Ureter (tissue), 1 donor: ENCODE data around the gene FASTK. TPM values are rescaled to one million over a fixed set of nuclear protein-coding genes. Genes with fewer than 3 reads are reported as not detected.

Experiments used
- DNase-seq: peaks from one replicate; pipeline ENCODE4 v3.0.0-alpha.2; 2020; ENCODE audit warnings: low spot score
- total RNA-seq: library from RNA; stranded (reverse); gene quantifications from one replicate; pipeline ENCODE4 v1.2.4, GENCODE V29; 2023
- donor health status: DM: yes; HTN: yes; CAD: no.

FASTK gene
- total RNA-seq, 1 donor from 2014 or later = 91.7 TPM

DNA sequence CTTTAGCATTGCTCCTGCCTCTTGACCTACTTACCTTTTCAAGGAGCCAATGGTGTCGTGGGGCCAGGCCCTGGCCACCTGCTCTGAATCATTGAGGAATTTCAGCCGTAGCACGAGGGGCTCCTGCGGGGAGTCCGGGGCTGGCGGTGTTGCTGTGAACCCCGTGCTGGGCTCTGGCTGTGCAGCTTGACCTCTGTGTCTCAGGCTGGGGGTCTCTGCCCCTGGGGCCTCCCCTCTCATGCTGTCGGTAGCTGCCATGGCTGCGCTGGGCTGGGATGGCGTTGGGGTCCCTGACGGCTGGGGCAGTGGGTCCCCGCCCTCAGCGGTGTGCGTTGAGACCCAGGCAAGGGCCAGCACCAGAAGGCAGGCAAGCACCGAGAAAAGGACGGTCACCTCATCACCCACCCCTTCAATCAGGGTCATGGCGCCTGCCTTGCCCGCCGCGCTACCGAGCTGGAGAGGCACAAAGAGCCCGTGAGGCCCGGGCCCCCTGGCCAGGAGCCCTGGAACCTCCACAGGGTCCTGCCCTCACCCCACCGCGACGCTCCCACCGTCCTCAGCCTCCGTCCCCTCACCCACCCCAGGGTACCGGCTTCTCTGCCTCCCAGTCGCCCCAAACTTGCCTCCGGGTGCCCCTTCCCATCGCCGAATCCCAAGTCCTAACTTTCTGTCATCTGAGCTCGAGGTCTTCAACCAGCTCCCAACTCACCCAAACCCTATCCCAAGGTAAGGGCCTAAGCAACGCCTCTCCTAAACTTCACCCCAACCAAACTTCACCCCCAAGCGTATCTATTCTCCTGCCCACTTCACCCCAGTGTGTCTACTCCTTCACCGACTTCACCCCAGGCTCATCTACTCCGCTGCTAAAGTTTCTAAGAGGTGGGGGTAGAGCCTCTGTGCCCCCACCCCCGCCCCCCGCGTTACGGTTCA lies 1.8 kb upstream of the FASTK start:
- no peak for DNase-seq

DNA sequence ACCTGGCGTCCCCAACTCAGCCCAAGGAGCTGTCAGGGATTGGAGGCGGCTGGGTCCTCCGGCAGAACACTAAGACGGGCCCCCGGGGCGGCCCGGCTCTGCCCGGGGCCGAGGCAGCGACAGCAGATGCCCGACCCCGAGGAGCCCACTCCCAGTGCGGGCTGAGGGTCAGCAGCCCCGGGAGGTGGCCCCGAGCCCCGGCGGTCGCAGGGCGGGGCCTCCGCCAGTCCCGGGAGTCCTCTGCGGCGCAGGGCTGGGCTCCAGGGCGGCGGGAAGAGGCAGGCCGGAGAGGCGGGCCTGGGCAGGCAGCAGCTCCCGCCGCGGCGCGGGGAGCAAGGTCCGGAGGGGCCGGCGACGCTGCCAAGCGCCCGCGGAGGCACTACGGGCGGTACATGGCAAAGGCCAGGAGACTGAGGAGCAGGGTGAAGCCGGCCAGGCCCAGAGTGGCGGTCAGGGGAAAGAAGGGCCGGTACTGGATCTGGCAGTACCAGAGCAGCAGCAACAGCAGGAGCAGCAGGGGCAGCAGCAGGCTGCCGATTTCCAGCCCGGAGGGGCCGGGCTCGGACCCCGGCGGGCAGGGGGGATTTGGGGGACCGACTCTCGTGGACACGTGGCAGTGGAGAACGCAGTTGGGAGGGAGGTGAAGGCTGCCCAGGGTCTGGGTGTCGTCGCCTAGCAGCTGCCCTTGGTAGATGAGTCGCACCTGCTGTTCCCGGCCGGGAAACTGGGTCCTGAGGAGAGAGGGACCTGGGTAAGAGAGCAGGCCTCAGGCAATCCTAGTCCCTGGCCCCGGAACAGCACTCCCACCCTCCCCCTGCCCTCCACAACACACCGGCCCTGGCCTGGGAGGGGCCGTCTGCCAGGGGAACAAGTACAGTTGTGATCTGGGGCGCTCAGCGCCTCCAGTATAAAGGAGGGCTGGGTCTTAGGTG lies 827 bp upstream of the FASTK start:
- DNase-seq = no peak

DNA sequence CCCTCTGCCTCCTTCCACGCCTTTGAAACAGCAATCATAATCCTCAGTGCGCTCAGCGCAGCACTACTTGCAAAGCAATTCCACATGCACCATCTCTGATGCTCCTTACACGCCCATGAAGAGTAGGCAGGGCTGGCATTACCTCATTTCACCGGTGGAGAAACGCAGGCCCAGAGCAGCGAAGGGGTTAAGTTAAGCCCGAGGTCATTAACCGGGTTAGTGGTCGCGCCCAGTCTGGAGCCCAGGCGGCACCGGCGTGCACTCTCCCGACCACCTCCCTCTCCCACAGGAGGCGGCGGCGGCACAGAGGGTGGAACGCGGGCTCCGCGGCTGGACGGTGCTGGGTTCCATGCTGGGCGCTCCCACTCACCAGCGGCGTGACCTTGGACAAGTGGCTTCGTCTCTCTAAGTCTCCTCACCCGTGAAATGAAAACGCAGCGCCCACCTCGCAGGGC lies 515 bp downstream of the FASTK start:
- no peak for DNase-seq

DNA sequence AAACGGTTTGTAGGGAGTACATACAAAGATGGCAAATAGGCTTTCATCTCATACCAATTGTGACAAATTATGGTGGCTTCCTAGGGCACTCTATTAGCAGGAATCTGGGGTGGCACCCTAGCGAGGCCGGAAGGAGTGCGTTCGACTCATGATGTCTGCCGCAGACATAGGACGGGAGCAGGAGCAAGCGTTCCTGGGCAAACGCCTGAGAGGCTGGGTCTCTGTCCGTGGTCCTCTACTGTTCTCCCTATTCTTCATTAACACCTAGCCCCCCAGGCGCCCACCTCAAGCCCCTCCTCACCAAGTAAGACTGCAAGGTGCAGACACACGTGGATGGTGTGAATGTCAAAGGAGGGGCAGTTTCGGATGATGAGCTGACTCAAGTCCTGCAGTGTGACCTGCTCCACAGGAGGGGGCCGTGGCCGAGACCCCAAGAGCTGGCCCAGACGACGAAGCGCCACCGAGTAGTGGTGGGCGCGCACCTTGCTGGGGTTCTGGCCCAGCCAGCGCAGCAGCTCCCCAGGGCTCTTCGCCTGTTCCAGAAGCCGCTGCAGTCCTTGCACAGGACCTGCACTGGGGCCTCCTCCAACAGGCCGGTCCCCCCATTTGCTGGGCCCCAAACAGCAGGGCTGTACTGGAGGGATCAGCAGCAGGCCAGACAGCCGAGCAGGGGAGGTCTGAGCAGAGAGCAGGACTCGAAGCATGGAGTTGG lies 1.3 kb downstream of the FASTK start:
- no peak for DNase-seq

DNA sequence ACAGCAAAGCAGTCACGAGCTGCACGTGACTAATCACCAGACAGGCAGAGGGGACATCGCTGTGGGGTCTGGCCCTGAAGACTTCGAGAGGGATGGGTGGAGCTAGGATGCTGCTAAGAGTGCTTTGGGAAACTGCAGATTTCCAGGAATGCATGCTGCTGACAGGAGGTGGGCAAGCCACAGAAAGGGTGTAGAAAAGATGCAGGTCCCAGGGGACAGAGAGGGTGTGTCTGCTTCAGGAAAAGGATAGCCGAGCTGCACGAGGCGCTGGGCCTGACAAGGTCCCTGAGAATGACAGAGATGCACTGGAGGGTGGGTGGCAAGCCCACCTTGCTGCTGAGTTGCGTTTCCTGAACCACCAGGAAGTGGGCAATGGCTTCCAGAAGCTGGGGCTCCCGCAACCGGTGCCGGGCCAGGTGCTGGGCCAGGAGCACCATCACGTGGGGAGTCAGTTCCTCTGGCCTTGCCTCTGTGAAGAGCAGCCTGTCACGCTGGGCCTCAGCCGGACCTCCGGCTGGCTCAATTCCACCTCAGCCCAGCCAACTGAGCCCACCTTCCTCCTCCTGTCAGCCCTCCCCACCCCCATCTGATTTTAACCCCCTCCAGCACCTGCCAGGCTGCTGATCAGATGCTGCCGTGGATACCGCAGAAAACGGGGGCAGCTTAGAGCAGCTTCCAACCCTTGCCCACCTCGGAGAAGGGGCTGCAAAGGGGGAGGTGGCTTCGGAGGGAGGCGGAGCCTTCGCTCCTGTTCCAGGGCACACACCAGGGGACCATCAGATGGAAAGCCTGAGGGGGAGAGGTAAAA lies 2.2 kb downstream of the FASTK start:
- no peak for DNase-seq

DNA sequence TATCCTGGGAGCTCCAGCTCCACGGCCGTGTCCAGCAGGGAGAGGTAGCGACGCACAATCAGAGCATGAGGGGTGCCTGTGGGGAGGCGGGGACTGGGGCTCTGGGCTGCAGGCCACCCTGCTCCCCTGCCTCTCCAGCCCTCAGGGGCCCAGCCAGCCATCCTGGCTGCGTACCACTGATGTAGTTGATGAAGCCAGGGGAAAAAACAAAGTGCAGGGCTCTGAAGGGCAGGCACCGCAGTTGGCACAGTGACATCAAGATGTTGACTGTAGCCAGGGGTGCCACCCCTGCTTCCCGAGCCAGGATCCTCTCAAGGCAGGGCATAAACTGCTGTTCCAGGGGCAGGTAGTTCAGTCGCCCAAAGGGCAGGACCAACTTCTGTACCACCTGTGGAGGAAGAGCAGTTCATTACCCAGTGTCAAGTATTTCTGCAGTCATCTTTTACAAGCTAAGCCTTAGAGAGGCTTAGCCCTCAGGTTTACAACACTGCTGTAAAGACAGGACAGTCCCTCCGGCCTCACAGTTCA lies 2.8 kb downstream of the FASTK start:
- DNase-seq = no peak

DNA sequence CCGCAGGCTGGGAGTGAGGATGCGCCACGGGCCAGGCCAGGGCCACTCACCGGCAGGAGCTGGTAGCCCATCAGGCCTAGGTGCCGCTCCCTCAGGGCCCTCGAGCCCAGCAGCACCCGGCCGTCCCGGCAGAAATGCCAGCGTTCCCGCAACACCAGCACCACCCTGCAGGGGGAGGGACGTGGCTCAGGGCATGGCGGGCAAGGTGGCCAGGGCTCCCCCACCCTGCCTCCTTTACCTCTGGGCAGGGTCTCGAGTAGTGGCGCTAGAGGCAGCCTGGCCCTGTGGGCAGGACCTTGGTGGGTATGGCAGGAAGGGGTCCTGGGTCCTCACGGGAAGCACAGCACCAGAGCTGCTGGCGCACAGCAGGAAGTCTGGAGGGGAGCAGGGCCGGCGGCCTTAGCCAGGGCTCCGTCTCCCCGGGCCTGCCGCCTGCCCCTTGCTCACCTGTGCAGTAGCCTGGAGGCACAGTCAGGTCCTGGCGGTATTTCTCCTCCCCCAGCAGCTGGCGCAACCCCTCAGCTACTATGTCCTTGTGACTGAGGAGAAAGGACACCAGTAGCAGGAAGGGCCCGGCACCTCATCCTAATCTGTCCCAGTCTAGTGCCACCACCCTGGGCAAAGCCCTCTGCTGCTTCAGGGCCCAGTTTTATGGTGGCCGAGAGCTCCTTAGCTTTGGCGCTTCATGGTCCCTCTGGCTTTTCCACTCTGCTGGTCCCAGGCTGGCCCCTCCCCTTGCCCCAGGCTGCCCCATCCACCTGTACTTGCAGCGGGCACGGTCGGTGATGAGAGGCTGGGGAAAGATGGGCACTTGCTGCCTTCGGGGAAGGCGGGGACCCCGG lies 3.5 kb downstream of the FASTK start:
- no peak for DNase-seq

DNA sequence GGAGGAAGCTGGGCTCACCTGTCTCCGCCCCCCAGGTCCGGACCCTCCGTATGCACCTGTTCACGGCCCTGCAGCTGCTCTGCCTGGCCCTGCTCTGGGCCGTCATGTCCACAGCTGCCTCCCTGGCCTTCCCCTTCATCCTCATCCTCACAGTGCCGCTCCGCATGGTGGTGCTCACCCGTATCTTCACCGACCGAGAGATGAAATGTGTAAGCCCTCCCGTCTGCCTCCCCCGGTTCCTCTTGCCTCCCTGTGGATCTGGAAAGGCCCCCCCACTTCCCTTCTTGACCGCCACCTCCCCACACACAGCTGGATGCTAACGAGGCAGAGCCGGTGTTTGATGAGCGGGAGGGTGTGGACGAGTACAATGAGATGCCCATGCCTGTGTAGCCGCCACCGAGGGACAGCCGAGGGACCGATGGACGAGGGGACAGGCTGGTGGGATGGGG lies 4.6 kb downstream of the FASTK start:
- DNase-seq = no peak

DNA sequence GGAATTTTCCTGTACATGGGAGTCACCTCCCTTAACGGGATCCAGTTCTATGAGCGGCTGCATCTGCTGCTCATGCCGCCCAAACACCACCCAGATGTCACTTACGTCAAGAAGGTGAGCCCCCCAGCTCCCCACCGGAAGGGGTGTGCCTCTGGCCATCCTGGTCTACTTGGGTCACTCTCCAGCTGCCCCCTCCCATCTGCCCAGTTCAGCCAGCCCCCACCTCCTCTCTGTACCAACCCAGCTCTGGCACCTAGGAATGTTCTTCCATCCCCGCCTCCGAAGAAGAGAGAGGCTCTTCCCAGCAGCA lies 5.0 kb downstream of the FASTK start:
- DNase-seq = no peak

DNA sequence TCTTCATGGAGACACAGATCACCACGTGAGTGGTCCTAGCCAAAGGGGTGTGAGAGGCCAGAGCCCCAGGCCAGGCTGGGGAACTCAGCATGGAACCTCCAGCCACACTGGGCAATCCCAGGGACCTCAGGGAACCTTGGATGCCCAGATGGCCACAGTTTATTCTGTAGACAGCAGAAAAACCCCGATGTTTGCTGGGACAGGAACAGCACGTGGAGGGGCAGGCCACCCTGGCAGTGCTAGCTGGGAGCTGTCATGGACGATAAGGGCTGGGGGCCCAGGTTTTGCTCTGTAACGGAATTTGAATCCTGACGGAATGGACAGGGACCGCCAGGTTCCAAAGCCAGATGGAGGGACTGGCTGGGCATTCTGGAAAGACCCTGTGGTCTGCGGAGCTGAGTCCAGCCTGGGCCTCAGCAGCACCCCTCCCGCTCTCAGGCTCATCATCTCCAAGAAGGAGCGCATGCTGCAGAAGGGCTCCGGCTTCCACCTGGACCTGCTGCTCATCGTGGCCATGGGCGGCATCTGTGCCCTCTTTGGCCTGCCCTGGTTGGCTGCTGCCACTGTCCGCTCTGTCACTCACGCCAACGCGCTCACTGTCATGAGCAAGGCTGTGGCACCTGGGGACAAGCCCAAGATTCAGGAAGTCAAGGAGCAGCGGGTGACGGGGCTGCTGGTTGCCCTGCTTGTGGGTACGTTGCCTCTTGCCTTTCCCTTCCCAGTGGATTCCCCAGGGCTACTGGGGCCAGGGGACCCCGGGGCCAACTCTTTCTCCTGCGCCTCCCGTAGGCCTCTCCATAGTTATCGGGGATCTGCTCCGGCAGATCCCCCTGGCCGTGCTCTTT lies 5.6 kb downstream of the FASTK start:
- DNase-seq = no peak

DNA sequence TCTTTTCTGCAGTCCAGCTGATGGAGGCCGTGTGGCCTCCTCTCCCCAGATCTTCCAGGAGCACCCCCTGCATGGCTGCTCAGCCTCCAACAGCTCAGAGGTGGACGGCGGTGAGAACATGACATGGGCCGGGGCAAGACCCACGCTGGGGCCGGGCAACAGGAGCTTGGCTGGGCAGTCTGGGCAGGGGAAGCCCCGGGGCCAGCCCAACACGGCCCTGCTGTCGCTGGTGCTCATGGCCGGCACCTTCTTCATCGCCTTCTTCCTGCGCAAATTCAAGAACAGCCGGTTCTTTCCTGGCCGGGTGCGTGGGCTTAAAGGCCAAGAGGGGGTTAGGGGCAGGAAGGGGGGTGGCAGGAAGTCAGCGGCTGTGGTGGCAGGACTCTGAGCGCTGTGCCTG lies 6.6 kb downstream of the FASTK start:
- DNase-seq = no peak

DNA sequence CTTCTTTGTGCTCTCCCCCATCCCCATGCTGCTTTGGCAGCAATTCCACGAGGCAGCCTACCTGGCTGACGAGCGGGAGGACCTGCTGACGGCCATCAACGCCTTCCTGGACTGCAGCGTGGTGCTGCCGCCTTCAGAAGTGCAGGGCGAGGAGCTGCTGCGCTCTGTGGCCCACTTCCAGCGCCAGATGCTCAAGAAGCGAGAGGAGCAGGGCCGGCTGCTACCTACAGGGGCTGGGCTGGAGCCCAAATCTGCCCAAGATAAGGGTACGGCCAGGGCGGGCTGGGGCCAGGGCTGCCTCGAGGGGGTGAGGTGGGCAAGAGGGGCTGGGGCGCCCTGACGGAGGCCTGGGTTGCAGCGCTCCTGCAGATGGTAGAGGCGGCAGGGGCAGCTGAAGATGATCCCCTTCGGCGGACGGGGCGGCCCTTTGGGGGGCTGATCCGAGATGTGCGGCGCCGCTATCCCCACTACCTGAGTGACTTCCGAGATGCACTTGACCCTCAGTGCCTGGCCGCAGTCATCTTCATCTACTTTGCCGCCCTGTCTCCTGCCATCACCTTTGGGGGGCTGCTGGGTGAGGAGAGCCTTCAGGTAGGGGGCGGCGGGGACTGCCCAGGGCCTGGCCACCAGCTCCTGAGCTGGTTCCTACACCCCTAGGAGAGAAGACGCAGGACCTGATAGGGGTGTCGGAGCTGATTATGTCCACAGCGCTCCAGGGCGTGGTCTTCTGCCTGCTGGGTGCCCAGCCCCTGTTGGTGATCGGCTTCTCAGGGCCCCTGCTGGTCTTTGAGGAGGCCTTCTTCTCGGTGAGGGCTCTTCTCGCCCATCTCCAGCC lies 9.4 kb downstream of the FASTK start:
- DNase-seq = no peak

DNA sequence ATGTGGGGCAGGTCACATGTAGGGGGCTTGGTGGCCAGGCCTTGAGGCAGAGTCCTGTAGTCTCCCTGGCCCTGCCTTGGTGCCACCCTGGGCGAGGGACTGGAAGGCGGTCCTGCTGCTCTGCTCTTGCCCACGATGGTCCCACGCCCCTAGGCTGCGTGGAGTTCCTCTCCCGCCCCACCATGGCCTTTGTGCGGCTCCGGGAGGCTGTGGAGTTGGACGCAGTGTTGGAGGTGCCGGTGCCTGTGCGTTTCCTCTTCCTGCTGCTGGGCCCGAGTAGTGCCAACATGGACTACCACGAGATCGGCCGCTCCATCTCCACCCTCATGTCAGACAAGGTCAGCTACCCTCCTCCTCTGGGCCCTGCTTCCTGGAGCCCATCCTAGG lies 10.0 kb downstream of the FASTK start:
- DNase-seq = no peak

DNA sequence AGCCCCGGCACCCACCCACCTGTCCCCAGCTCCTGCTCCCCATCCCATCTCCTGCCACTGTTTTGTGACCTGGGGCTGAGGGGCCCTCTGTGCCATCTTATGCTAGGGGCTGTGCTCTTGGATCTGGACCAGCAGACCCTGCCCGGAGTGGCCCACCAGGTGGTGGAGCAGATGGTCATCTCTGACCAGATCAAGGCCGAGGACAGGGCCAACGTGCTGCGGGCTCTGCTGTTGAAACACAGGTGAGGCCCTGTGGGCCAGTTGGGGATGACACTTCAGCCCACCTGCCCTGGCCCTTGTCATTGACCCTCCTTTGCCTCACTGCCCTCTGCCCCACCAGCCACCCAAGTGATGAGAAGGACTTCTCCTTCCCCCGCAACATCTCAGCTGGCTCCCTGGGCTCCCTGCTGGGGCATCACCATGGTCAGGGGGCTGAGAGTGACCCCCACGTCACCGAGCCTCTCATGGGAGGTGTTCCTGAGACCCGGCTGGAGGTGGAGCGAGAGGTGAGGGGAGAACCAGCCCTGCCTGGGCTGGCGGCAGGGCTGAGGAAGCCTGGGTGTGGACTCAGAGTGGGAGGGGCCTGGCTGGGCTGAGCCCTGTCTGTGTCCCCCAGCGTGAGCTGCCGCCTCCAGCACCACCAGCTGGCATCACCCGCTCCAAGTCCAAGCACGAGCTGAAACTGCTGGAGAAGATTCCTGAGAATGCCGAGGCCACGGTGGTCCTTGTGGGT lies 10.6 kb downstream of the FASTK start:
- no peak for DNase-seq

DNA sequence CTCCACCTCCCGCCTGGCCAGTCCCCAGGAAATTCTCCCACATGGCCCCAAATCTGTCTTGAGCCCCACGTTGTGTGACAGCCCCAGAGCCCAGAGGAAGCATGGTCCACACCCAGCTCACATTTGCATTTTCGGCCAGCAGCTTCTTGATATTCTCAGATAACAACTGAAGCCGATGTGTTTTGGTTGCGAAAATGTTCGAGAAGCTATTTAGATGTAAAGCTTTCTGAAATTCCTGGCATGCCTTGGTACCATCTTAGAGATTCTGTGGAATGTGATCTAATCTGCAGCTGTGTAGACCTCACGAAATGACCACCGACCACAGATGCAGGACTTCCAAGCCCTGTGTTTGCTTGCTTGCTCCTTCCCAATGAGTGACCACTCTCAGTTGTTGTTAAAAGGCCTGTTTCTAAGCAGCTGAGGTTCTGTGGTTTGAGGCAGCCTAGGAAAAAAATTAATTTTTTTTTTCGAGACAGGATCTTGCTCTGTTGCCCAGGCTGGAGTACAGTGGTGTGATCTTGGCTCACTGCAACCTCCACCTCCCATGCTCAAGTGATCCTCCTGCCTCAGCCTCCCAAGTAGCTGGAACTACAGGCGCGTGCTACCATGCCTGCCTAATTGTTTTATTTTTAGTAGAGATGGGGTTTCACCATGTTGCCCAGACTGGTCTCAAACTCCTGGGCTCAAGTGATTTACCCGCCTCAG lies 12.4 kb downstream of the FASTK start:
- no peak for DNase-seq

DNA sequence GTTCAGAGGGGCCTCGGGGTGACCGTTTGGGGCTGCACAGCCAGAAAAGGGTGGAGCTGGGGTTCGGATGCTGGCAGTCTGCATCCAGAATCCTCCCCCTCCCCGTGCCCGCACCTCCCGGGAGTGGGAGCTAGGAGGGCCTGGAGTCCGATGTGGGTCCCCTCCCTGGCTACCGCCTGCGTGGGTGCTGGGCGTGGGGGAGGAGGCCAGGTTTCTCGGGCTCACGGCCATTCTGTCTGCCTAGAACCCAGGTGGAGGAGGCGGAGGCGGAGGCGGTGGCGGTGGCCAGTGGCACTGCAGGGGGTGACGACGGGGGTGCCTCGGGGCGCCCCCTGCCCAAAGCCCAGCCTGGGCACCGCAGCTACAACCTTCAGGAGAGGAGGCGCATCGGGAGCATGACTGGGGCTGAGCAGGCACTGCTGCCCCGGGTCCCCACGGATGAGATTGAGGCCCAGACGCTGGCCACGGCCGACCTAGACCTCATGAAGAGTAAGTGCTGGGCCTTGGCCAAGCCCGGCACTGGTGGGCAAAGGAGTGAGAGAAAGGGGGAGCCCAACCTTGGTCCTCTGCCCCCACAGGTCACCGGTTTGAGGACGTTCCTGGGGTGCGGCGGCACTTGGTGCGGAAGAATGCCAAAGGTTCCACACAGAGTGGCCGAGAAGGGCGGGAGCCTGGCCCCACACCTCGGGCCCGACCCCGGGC lies 14.2 kb downstream of the FASTK start:
- no peak for DNase-seq
